Lower lobe of right lung (tissue), 2 donors: ENCODE results near the gene GAPDHS. TPM values are rescaled to one million over a fixed set of nuclear protein-coding genes. Genes with fewer than 3 reads are reported as not detected.

Experiments used
- ATAC-seq, 2 donors: fragments of 200-7000 bp; cut with Tn5 transposase; one replicate each; pipeline ENCODE4 v1.9.1; 2020 to 2022; ENCODE audit warnings: mild to moderate bottlenecking in 2 of 2, moderate library complexity in 2 of 2
- DNase-seq: peaks from one replicate; pipeline ENCODE4 v3.0.0-alpha.2; 2020
- H3K27ac ChIP-seq: fragments of 200-600 bp; one replicate; pipeline ENCODE4 v1.8.0; 2022
- H3K27me3 ChIP-seq: fragments of 200-600 bp; one replicate; pipeline ENCODE4 v1.8.0; 2022; ENCODE audit warnings: low read depth
- H3K36me3 ChIP-seq: fragments of 200-600 bp; one replicate; pipeline ENCODE4 v1.8.0; 2022; ENCODE audit warnings: mild to moderate bottlenecking
- H3K4me1 ChIP-seq: fragments of 200-600 bp; one replicate; pipeline ENCODE4 v1.8.0; 2022
- H3K4me3 ChIP-seq: fragments of 200-600 bp; one replicate; pipeline ENCODE4 v1.8.0; 2022; ENCODE audit warnings: mild to moderate bottlenecking
- H3K9me3 ChIP-seq: fragments of 200-600 bp; one replicate; pipeline ENCODE4 v1.8.0; 2022
- CTCF ChIP-seq: fragments of 200-600 bp; IDR thresholded peaks from one replicate; pipeline ENCODE4 v1.8.0; 2022; ENCODE audit warnings: antibody characterized with exemption, mild to moderate bottlenecking
- intact Hi-C: fragments of 100-400 bp; cut with DNase I; formaldehyde crosslinking; loops from one replicate; pipeline ENCODE4 v1.11.0; 2022
- total RNA-seq: library from RNA; stranded (reverse); fragmentation: NEBNext Ultra II Directional; extraction: Animal tissue kit (Norgen Biotek cat#: 25700); gene quantifications from one replicate; pipeline ENCODE4 v1.2.1, GENCODE V29; 2021
- donor health status: DM: no; HTN: yes; CAD: no; lungs with severe emphysema.

GAPDHS gene
- total RNA-seq, 1 donor from 2014 or later = not detected

- TF ChIP-seq CTCF = no peak
- H3K4me1 ChIP-seq = peaks cover 4% of the 10 kb centered on the region
- no peak within 1 kb of the TSS for H3K4me3 ChIP-seq
- peaks cover 10% of the 10 kb centered on the region for H3K27me3 ChIP-seq
- no peak for ATAC-seq
- no peak within 1 kb of the TSS for H3K27ac ChIP-seq
- no peaks in the 10 kb centered on the region for H3K36me3 ChIP-seq
- no peaks in the 10 kb centered on the region for H3K9me3 ChIP-seq
- intact Hi-C loops = no loop called here
- DNase-seq = no peak
These were observed 42.9 kb upstream of the GAPDHS start, which contains the start of gene KRTDAP for GRCh38 chr19:35490364-35490763. TSS of gene KRTDAP (minus strand) at chr19:35490464. CDS start at chr19:35490442, 22 bp downstream.

GRCh38 chr19:35491836-35492360 lies 41.4 kb upstream of the GAPDHS start:
- Histone ChIP-seq H3K27ac (no peak overlapping the region), H3K36me3 (no peaks in the 10 kb centered on the region), H3K4me1 (peaks cover 8% of the 10 kb centered on the region), H3K27me3 (peaks cover 10% of the 10 kb centered on the region), H3K4me3 (no peak overlapping the region), H3K9me3 (no peaks in the 10 kb centered on the region)
- ATAC-seq = no peak
- intact Hi-C loops = no loop called here
- no peak for DNase-seq
- TF ChIP-seq CTCF = no peak

- no peak for TF ChIP-seq CTCF
- ATAC-seq = no peak
- Histone ChIP-seq H3K27ac (no peak overlapping the region), H3K27me3 (peaks cover 10% of the 10 kb centered on the region), H3K9me3 (no peaks in the 10 kb centered on the region), H3K36me3 (no peaks in the 10 kb centered on the region), H3K4me1 (peaks cover 8% of the 10 kb centered on the region), H3K4me3 (no peak overlapping the region)
- DNase-seq = no peak
- intact Hi-C loops = no loop called here
These were observed 39.3 kb upstream of the GAPDHS start for GRCh38 chr19:35493971-35494370.

- peaks cover 8% of the 10 kb centered on the region for H3K4me1 ChIP-seq
- no peaks in the 10 kb centered on the region for H3K36me3 ChIP-seq
- peak; percentile 99 for TF ChIP-seq CTCF
- intact Hi-C loops = no loop called here
- no peaks in the 10 kb centered on the region for H3K9me3 ChIP-seq
- peaks cover 10% of the 10 kb centered on the region for H3K27me3 ChIP-seq
- no peak overlapping the region for H3K27ac ChIP-seq
- ATAC-seq (peak; percentile 94 to 96), DNase-seq (peak; percentile 85)
- H3K4me3 ChIP-seq = no peak overlapping the region
These were observed 37.9 kb upstream of the GAPDHS start for GRCh38 chr19:35495107-35496064.

- H3K27me3 ChIP-seq = peaks cover 7% of the 10 kb centered on the region
- peaks cover 8% of the 10 kb centered on the region for H3K4me1 ChIP-seq
- ATAC-seq (no peak), DNase-seq (no peak)
- H3K9me3 ChIP-seq = no peaks in the 10 kb centered on the region
- intact Hi-C loops = no loop called here
- no peaks in the 10 kb centered on the region for H3K36me3 ChIP-seq
- H3K27ac ChIP-seq = no peak overlapping the region
- H3K4me3 ChIP-seq = no peak overlapping the region
- TF ChIP-seq CTCF = no peak
These were observed 35.9 kb upstream of the GAPDHS start for GRCh38 chr19:35497406-35497805.
